Activated CD4-positive, alpha-beta T cell treated with anti-CD3 and anti-CD28 coated beads, Interleukin-2, amount 50 U/mL, for 48 hours (primary cell): ENCODE data around the gene TRIOBP.
"Not testable (repeated sequence)": the region's sequence is repeated elsewhere in the genome, so short reads cannot be mapped to it uniquely, and the experiment has no call there.

ENCODE experiments used
- DNase-seq, 2 experiments: peaks; one replicate each; pipeline ENCODE4 v3.0.0-alpha.2; 2020

Gene TRIOBP

GRCh38 chr22:37690407-37690806 is 6.4 kb upstream of the TRIOBP start:
- no peak for DNase-seq

- DNase-seq, result no peak
Measured at GRCh38 chr22:37690901-37691504, 5.8 kb upstream of the TRIOBP start.

GRCh38 chr22:37692627-37693285 is 4.1 kb upstream of the TRIOBP start:
- no peak for DNase-seq

DNA sequence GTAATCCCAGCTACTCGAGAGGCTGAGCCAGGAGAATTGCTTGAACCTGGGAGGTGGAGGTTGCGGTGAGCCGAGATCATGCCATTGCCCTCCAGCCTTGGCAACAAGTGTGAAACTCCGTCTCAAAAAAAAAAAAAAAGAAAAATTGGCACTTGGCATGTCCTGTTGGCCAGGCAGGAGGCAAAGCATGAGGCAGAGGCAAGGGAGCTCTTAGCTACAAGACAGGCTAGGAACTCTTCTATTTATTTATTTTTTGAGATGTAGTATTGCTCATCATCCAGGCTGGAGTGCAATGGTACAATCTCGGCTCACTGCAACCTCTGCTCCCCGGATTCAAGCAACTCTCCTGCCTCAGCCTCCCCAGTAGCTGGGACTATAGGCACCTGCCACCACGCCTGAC is 2.7 kb upstream of the TRIOBP start:
- DNase-seq, result not testable (repeated sequence)

GRCh38 chr22:37696260-37696656 is 590 bp upstream of the TRIOBP start:
- not testable (repeated sequence) for DNase-seq

DNA sequence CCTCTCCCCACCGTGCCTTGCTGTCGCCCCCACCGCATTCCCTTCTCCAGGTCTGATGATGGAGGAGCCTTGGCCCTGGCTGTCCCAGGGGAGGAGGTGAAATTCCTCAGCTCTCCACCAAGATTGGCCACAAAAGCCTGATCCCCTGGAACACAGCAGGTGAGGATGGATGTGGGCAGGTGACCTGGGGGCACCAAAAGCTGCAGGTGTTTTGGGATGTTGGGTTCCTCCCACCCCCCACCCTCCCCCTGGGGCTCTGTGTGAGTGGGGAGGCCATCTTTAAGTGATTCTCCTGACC is 639 bp downstream of the TRIOBP start:
- DNase-seq, result no peak

- DNase-seq, result no peak
Measured at GRCh38 chr22:37701141-37701786, 4.4 kb downstream of the TRIOBP start.

DNA sequence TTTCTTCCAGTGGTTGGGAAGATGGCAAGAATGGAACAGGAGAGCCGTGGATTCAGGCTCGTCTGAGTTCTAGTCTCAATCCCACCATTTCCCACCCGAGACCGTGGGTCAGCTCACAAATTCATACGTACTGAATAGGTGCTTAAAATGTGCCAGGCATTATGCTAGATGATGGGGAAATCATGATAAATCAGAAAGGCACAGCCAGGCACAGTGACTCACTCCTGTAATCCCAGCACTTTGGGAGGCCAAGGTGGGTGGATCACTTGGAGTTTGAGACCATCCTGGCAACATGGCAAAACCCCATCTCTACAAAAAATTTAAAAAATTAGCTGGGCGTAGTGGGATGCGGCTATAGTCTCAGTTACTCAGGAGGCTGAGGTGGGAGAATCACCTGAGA is 7.1 kb downstream of the TRIOBP start:
- no peak for DNase-seq

DNA sequence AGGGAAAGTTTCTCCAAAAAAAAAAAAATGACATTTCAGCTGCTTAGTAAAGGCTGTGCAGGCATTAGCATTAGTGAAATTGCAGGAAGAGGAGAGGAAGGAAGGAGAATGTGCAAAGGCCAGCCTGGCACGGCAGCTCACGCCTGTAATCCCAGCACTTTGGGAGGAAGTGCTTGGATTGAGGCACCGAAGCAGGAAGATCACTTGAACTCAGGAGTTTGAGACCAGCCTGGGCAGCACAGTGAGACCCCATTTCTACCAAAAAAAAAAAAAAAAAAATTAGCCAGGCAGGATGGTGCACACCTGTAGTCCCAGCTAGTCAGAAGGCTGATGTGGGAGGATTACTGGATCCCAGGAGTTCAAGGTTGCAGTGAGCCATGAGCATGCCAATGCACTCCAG is 7.8 kb downstream of the TRIOBP start:
- DNase-seq, result no peak

DNA sequence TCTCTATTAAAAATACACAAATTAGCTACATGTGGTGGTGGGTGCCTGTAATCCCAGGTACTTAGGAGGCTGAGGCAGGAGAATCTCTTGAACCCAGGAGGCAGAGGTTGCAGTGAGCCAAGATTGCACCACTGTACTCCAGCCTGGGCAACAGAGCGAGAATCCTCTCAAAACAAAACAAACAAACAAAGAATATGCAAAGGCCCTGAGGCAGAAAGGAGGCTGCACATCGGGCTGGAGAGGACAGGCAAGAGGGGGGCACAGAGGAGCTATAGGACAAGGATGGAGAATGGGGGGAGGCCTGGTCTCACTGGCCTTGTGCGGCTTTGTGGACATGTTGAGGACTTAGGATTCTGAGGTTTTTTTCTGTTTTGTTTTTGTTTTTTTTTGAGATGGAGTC is 8.4 kb downstream of the TRIOBP start:
- no peak for DNase-seq

GRCh38 chr22:37708580-37709444 is 12.0 kb downstream of the TRIOBP start:
- no peak for DNase-seq

DNA sequence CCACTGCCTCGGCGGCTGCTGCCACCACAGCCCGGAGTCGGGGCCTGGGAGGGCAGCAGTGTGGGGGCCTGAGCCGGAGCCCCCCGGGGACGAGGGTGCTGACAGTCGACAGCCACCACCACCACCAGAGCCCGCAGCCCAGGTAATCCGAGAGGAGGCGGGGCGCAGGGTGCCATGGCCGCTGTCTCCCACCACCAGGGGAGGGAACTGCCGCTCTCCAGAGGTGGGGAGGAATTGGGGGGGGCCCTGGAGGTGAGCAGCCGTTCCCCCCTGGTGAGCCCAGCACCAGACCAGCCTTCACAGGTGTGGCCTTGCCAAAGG is 12.6 kb downstream of the TRIOBP start:
- no peak for DNase-seq

DNA sequence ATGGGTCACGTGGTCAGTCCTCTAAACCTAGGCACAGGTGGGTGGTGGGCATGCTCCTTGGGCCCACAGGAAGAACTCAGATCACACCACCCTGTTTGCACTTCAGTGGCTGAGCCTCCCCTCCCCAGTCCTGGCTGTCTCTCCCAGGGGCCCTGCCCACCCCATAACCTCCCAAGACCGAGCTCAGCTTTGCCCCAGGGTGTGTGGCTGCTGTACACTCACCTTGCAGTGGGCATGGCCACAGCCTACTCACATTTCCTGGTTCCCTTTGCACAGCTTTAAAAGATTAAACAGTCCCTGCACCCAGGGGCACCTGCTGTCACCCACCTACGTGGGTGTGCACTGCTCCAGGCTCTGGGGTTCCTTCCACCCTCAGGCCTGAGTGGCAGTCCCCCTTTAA is 13.8 kb downstream of the TRIOBP start:
- no peak for DNase-seq

GRCh38 chr22:37711490-37711889 is 14.6 kb downstream of the TRIOBP start:
- DNase-seq, result no peak

DNA sequence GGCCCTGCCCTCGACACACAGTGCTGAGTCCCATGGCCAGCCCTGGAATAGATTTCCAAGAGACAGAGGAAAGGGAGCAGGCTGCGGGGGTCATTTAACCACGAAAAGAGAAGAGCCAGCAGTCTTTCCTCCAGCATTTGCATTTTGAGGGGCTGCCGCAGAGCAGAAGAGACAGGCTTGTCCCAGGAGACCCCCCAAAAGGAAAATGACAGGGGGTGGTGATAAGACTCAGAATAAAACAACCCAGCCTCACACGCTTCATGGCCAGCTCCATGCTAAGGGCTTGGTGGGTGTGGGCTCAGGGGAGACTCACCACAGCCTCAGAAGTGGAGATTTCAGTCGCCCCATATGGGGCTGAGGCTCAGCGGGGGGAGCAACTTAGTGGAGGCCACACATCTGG is 16.9 kb downstream of the TRIOBP start:
- no peak for DNase-seq

DNA sequence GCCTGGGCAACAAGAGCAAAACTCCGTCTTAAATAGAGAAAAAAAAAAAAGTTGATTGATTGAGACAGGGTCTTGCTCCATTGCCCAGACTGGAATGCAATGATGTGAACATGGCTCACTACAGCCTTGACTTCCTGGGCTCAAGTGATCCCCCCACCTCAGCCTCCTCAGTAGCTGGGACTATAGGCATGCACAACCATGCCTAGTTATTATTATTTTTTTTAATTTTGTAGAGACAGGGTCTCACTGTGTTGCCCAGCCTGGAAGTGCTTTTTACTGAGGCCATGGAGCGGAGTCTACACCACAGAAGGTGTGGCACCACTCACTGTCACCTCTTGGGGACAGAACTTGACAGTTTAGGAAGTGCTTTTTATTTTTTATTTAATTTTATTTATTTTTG is 17.8 kb downstream of the TRIOBP start:
- DNase-seq, result no peak

- no peak for DNase-seq
Measured at GRCh38 chr22:37715760-37716159, 18.9 kb downstream of the TRIOBP start.

- DNase-seq, result no peak
Measured at GRCh38 chr22:37716708-37717107, 19.9 kb downstream of the TRIOBP start.

GRCh38 chr22:37717235-37717634 is 20.4 kb downstream of the TRIOBP start:
- DNase-seq, result not testable (repeated sequence)

GRCh38 chr22:37717746-37718305 is 21.0 kb downstream of the TRIOBP start:
- not testable (repeated sequence) for DNase-seq

DNA sequence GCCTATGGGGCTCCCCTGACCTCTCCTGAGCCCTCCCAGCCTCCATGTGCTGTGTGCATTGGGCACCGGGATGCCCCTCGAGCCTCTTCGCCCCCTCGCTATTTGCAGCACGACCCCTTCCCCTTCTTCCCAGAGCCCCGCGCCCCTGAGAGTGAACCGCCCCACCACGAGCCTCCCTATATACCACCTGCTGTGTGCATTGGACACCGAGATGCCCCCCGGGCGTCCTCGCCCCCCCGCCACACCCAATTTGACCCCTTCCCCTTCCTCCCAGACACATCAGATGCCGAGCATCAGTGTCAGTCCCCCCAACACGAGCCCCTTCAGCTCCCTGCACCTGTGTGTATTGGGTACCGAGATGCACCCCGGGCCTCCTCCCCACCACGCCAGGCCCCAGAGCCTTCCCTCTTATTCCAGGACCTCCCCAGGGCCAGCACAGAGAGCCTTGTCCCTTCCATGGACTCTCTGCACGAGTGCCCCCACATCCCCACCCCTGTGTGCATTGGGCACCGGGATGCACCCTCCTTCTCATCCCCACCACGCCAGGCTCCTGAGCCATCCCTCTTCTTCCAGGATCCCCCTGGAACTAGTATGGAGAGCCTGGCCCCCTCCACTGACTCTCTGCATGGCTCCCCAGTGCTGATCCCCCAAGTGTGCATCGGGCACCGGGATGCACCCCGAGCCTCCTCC is 28.8 kb downstream of the TRIOBP start:
- no peak for DNase-seq

GRCh38 chr22:37726241-37726887 is 29.5 kb downstream of the TRIOBP start:
- DNase-seq, result no peak
